Neutrophil (primary cell): ENCODE data around the gene JPT2.

ENCODE experiments used
- H3K27ac ChIP-seq: fragments of 200-600 bp; sonication (generic); 2 replicates; pipeline ENCODE4 v1.5.1; 2016; ENCODE audit warnings: mild to moderate bottlenecking, moderate library complexity
- H3K27me3 ChIP-seq: fragments of 200-600 bp; sonication (generic); 2 replicates; pipeline ENCODE4 v1.6.0; 2016; ENCODE audit warnings: mild to moderate bottlenecking
- H3K36me3 ChIP-seq: fragments of 200-600 bp; sonication (generic); 2 replicates; pipeline ENCODE4 v1.5.1; 2017
- H3K4me1 ChIP-seq, 2 experiments: fragments of 200-600 bp in 1 of 2; sonication (generic) in 1 of 2; 1 replicate in 1 of 2; 2 replicates in 1 of 2; pipeline versions ENCODE4 v1.5.1 to v1.6.1; 2013 to 2016; ENCODE audit warnings: low read depth in 1 of 2, low read length in 1 of 2, mild to moderate bottlenecking in 1 of 2, moderate library complexity in 1 of 2; ENCODE audit not compliant: control insufficient read depth in 1 of 2, insufficient read depth in 1 of 2
- H3K4me3 ChIP-seq, 2 experiments: fragments of 200-600 bp in 1 of 2; sonication (generic) in 1 of 2; 1 replicate in 1 of 2; 2 replicates in 1 of 2; pipeline ENCODE4 v1.5.1; 2013 to 2016; ENCODE audit warnings: low read depth in 1 of 2, low read length in 1 of 2, mild to moderate bottlenecking in 1 of 2, moderate library complexity in 1 of 2
- H3K9me3 ChIP-seq: fragments of 200-600 bp; sonication (generic); 2 replicates; pipeline ENCODE4 v1.5.1; 2016
- CTCF ChIP-seq: fragments of 200-600 bp; sonication (generic); IDR thresholded peaks from 2 replicates; pipeline ENCODE4 v1.5.1; 2016; ENCODE audit warnings: antibody characterized with exemption

The JPT2 gene

DNA sequence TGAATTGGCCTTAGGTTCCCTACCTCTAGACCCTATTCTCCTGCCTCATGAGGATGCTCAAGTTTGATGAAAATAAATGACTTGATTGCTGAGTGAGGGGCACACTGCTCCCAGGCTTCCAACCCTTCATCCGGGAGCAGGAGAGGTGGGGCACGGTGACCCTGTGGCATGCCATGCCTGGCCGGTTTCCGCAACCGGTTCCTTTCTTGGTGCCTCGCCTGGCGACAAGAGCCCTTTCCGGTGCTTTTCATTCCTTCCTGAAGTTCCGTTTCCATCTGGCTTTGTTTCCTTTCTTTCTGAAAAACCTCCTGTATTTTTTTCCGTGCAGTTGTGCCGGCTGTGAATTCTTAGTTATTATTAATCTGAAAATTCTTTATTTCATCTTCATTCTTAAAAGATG, 38.2 kb upstream of the JPT2 start:
- H3K27me3 ChIP-seq = no peaks in the 10 kb centered on the region
- H3K9me3 ChIP-seq = no peaks in the 10 kb centered on the region
- no peak overlapping the region for H3K27ac ChIP-seq
- no peaks in the 10 kb centered on the region for H3K4me1 ChIP-seq
- no peak for TF ChIP-seq CTCF
- no peak overlapping the region for H3K4me3 ChIP-seq
- H3K36me3 ChIP-seq = peaks cover 77% of the 10 kb centered on the region

DNA sequence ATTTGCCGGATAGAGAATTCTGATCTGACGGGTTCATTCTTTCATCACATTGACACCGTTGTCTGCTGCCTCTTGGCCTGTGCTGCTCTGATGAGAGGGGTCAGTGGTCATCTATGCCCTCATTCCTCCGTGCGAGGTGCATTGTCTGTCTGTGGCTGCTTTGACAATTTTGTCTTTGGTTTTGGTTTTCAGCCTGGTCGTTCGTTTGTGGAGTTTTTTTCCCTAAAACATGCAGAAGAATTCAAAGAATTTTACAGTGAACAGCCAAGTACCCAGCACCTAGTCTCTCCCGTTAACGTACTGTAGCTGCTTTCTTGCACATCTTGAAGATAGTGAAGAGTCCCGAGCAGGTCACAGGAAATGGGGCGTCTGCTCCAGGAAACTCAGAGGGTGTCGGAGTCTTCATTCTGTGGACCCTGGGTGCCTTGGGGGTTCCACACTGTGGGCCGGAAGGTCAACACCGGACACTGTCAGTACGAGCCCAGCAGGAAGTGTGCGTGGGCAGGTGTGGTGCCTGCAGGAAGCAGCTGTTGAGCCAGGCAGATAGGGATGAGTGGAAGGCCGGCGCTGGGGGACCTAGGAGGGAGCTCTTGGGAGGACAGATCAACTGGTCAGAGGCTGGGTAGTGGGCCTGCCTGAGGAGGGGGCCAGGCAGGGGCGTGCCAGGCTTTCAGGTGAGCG, 37.7 kb upstream of the JPT2 start:
- peaks cover 75% of the 10 kb centered on the region for H3K36me3 ChIP-seq
- H3K27me3 ChIP-seq = no peaks in the 10 kb centered on the region
- H3K4me1 ChIP-seq = no peaks in the 10 kb centered on the region
- no peak overlapping the region for H3K27ac ChIP-seq
- H3K4me3 ChIP-seq = no peak overlapping the region
- no peak for TF ChIP-seq CTCF
- no peaks in the 10 kb centered on the region for H3K9me3 ChIP-seq

DNA sequence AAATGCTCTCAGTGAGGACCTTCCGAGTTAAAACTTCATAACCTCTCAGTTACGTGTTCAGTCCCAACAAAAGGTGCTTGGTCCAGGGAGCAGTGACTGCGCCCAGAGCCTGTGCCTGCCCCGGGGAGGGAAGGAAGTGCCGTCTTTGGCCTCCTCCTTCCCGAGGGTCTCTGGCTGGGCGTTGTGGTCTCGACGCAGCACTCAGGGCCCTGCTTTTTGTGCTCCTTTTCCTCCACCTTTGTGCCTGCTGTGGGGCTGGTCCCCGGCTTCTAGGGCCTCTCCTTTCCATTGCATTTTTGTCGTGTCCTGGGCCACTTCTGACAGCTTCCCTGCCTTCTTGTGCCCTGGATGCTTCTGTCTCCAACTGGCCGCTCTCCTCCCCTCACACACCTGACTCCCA, 36.8 kb upstream of the JPT2 start:
- no peak overlapping the region for H3K27ac ChIP-seq
- H3K36me3 ChIP-seq = peaks cover 77% of the 10 kb centered on the region
- peaks cover 0 to 4% of the 10 kb centered on the region in 2 experiments for H3K4me1 ChIP-seq
- no peaks in the 10 kb centered on the region for H3K9me3 ChIP-seq
- no peaks in the 10 kb centered on the region for H3K27me3 ChIP-seq
- no peak for TF ChIP-seq CTCF
- no peak overlapping the region for H3K4me3 ChIP-seq

DNA sequence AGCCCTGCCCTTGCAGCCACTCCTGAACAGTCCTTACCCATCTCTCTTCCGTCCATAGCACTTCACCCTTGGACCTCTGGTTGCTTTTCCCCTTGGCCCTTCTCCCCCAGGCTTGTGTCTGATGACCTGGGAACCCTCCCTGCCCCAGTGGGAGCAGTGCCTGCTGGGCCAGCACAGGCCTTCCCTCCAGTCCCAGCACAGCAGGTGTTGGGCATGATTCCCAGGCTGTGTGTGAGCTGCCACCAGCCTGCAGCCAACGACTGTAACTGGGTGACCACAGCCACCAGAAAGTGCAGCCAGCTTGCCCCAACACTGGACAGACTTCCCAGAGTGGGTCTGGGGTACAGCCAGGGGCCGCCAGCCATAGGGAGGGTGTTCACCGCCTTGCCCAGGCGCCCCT, 35.9 kb upstream of the JPT2 start:
- Histone ChIP-seq H3K27ac (no peak overlapping the region), H3K4me3 (no peak overlapping the region), H3K4me1 (peaks cover 0 to 5% of the 10 kb centered on the region in 2 experiments), H3K9me3 (no peaks in the 10 kb centered on the region), H3K36me3 (peaks cover 77% of the 10 kb centered on the region), H3K27me3 (no peaks in the 10 kb centered on the region)
- no peak for TF ChIP-seq CTCF

DNA sequence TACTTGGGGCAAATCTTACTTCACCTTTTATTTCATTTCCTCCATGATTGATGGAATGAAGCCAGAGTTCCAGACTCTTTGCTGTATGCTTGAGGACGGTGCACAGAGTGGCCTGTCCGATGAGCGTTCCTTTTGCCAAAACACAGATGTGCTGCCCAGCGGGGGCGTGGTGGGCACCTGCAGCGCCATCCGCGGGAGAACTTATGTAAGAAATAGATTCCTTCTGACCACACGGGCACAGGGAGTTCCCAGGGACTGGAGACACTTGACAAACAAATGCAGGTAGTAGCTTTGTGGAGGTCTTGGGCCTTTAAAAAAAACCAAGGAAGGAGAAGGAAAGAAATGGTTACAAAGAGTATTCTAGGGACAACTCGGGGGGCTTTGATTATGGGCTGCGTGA, 35.3 kb upstream of the JPT2 start:
- Histone ChIP-seq H3K9me3 (no peaks in the 10 kb centered on the region), H3K27ac (no peak overlapping the region), H3K36me3 (peaks cover 72% of the 10 kb centered on the region), H3K4me3 (no peak overlapping the region), H3K4me1 (peaks cover 0 to 5% of the 10 kb centered on the region in 2 experiments), H3K27me3 (no peaks in the 10 kb centered on the region)
- TF ChIP-seq CTCF = no peak
